NOMO-1 (cell line): ENCODE results near the gene POLR1F.
A peak's percentile ranks its signal among the peaks of the same experiment; 100 is the strongest.

ENCODE experiments used
- DNase-seq, 2 experiments: peaks; one replicate each; lab custom pipeline; 2025; ENCODE audit not compliant: unreplicated experiment in 2 of 2; lab: John Stamatoyannopoulos, UW

The POLR1F gene

DNA sequence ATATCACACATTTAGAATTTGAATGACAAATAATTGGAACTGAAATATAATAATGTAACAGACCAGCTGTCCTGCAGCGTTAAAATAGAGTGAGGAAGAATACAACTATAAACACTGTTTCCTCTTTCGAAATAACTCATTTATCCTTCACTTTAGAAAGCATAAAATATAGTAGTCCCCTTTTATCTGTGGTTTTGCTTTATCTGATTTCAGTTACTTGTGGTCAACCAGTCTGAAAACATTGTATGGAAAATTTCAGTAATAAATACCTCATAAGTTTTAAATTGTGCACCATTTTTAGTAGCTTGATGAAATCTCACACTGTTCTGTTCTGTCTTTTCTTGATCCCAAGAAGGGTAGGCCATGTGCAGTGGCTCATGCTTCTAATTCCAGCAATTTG is 31.7 kb downstream of the POLR1F start:
- peak; percentile 56 to 92 for DNase-seq

DNA sequence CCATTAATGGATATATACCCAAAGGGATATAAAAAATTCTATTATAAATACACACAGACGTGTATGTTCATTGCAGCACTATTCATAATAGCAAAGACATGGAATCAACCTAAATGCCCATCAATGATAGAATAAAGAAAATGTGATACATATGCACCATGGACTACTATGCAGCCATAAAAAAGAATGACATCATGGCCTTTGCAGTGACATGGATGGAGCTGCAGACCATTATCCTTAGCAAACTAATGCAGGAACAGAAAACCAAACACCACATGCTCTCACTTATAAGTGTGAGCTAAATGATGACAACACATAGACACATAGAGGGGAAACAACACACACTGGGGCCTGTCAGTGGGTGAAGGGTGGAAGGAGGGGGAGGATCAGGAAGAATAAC is 33.0 kb downstream of the POLR1F start:
- no peak for DNase-seq

- DNase-seq: no peak
These were observed 34.4 kb downstream of the POLR1F start for GRCh38 chr7:19674266-19674960.

DNA sequence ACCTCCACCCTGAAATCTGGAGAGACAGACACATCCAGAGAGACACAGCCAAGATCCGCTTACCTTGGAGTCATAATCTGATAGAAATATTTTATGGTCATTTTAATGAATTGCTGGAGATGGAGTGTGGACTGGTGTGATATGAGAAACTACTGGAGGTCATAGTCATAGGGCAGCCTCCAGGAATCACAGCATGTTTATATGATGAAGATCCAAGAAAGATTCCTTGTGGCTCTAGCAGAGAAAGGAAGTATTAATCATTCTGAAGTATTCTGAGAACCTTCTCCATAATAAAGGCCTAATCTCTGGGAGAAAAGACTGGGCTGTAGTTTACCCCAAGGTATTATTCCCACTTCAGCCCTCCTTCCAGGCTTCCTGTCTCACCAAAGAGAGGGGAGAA is 38.0 kb downstream of the POLR1F start:
- DNase-seq: no peak

DNA sequence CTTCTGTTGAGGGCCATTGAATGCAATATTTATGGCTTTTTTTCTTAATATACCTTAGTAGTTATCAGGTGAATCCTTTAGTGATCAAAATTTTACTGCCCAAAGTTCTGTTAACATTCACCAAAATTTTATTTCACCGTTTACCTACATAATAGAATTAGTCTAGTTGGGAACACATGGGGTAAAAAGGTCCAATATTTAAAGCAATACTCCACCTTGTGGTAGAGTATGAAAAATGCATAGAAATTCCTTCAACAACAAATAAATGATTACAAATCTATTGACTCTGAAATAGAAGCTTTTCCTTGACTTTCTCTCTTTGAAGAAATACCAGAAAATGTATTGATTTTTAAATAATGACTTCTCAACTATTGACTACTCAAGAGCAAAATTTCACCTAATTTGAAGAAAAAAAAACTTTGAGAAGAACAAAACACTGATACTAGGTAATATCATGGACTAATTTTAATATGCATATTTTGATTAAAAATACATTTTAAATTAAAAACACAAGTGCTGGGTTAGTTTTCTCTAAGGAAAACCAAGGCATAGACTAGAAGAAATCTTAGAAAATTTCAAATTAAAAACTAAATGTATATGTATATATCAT is 43.3 kb downstream of the POLR1F start:
- peak in 1 of 2 experiments; percentile 26 for DNase-seq

DNA sequence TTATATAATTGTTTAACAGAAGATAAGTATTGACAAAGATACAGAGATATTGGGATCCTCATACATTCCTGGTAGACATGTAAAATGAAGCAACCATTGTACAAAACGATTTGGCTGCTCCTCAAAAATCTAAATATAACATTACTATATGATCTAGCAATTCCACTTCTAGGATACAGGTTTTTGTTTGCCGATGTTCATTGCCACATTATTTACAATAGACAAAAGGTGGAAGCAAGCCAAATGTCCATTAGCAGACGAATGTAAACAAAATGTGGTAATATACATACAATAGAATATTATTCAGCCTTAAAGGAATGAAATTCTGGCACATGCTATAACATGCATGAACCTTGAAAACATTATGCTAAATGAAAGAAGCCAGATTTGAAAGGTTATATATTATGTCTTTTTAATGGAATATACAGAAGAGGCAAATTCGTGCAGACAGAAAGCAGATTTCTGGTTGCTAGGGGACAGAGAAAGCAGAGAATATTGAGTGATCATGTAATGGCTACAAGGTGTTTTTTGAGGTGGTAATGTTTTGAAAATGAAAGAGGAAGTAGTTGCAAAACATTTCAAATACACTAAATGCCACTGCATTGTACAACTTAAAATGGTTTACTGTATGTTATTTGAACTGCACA is 44.9 kb downstream of the POLR1F start:
- peak; percentile 25 to 82 for DNase-seq

DNA sequence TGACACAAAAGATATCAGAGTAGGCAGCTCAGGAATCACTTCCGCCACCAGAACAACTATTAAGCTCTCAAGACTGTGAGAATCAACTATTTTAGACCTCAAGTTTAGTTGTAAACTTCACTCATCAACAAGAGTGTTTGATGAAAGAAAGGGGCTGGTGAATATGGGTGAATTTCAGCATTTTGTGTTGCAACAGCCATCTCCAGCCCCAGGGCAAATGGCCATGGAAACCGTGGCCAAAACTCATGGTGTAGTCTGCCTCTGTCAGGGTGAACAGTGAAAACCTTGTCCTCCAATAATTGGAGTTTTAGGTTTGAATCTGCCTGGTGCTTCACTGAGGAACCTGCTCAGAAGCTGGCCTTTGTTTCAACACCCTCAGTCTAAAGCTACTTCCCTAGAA is 60.0 kb downstream of the POLR1F start:
- no peak for DNase-seq
